HCT116 (cell line): ENCODE results near the gene OAT. TPM values are rescaled to one million over a fixed set of nuclear protein-coding genes. Genes with fewer than 3 reads are reported as not detected.

Source experiments
- ATAC-seq: fragments of 200-7000 bp; cut with Tn5 transposase; 2 replicates; pipeline ENCODE4 v1.9.1; 2020; ENCODE audit warnings: mild to moderate bottlenecking, moderate library complexity
- BruUV-seq: library from RNA; stranded (reverse); fragments of 400-500 nt; replicated peaks from 2 replicates; lab custom pipeline; 2021; lab: Mats Ljungman, UMichigan
- CTCF ChIA-PET: fragments of 300-600 bp; sonication (Branson Sonifier 250); formaldehyde crosslinking; loops from one replicate; lab custom pipeline; 2021; ENCODE audit warnings: antibody characterized with exemption; lab: Charles Lee
- POLR2A ChIA-PET: fragments of 300-600, 350-600 bp; sonication (Branson Sonifier 250); formaldehyde crosslinking; loops from one replicate; lab custom pipeline; 2021; ENCODE audit warnings: antibody characterized with exemption; lab: Charles Lee
- RAD21 ChIA-PET, 2 experiments: fragments of 300-600 bp; sonication (Branson Sonifier 250); formaldehyde crosslinking; loops; one replicate each; lab custom pipeline; 2023; ENCODE audit warnings: low total read pairs in 2 of 2; ENCODE audit not compliant: uncharacterized antibody in 2 of 2, unreplicated experiment in 2 of 2, low non-redundant PET in 1 of 2; lab: Charles Lee
- DNase-seq: peaks from one replicate; pipeline ENCODE4 v3.0.0-alpha.2; 2010; ENCODE audit warnings: low read depth, low spot score
- H2AFZ ChIP-seq: fragments of 200-600 bp; shearing (Covaris generic), sonication (generic); 2 replicates; pipeline ENCODE4 v1.6.1; 2017; ENCODE audit warnings: low read depth, mixed run types, mixed read lengths, antibody characterized with exemption, low read length; ENCODE audit not compliant: poor library complexity, severe bottlenecking
- H3K27ac ChIP-seq: 2 replicates; pipeline ENCODE4 v1.5.1; 2012; ENCODE audit warnings: low read depth, low read length
- H3K27me3 ChIP-seq: fragments of 200-600 bp; sonication (generic); 2 replicates; pipeline ENCODE4 v1.6.1; 2016; ENCODE audit warnings: mixed run types, low read length, mixed read lengths; ENCODE audit not compliant: insufficient read depth
- H3K36me3 ChIP-seq, 2 experiments: fragments of 200-500 bp in 1 of 2; fragments of 200-600 bp in 1 of 2; sonication (Bioruptor generic) in 1 of 2; sonication (generic) in 1 of 2; 2 replicates each; pipeline versions ENCODE4 v1.5.1 to v1.6.1; 2014 to 2016; ENCODE audit warnings: low read length in 2 of 2, inconsistent platforms in 1 of 2, mixed read lengths in 1 of 2, mixed run types in 1 of 2; ENCODE audit not compliant: insufficient read depth in 2 of 2, control insufficient read depth in 1 of 2
- H3K4me1 ChIP-seq, 2 experiments: fragments of 200-600 bp in 1 of 2; sonication (generic) in 1 of 2; 2 replicates each; pipeline versions ENCODE4 v1.5.1 to v1.6.1; 2012 to 2017; ENCODE audit warnings: low read length in 2 of 2, inconsistent platforms in 1 of 2, mild to moderate bottlenecking in 1 of 2, mixed read lengths in 1 of 2, mixed run types in 1 of 2, moderate library complexity in 1 of 2; ENCODE audit not compliant: insufficient read depth in 2 of 2, control insufficient read depth in 1 of 2
- H3K4me2 ChIP-seq: fragments of 200-600 bp; sonication (generic); 2 replicates; pipeline ENCODE4 v1.6.1; 2017; ENCODE audit warnings: mixed run types, low read length, mixed read lengths
- H3K4me3 ChIP-seq, 2 experiments: fragments of 200-600 bp in 1 of 2; sonication (generic) in 1 of 2; replicated peaks in 1 of 2; 2 replicates each; pipeline ENCODE4 v1.5.1; 2011 to 2016; ENCODE audit warnings: low read length in 2 of 2, control low read depth in 1 of 2, low read depth in 1 of 2, mild to moderate bottlenecking in 1 of 2, mixed read lengths in 1 of 2, mixed run types in 1 of 2
- H3K79me2 ChIP-seq: fragments of 200-600 bp; sonication (generic); 2 replicates; pipeline ENCODE4 v1.6.1; 2017; ENCODE audit warnings: mild to moderate bottlenecking, mixed run types, low read length, moderate library complexity, mixed read lengths; ENCODE audit not compliant: insufficient read depth
- H3K9ac ChIP-seq: fragments of 200-600 bp; sonication (generic); 2 replicates; pipeline ENCODE4 v1.6.1; 2016; ENCODE audit warnings: low read length, mixed read lengths
- H3K9me2 ChIP-seq: fragments of 200-600 bp; sonication (generic), shearing (Covaris generic); 2 replicates; pipeline ENCODE4 v1.6.1; 2017; ENCODE audit warnings: mixed run types, mild to moderate bottlenecking, moderate library complexity; ENCODE audit not compliant: insufficient read depth
- H3K9me3 ChIP-seq, 2 experiments: fragments of 200-500 bp in 1 of 2; fragments of 200-600 bp in 1 of 2; sonication (Bioruptor generic) in 1 of 2; sonication (generic) in 1 of 2; 2 replicates each; pipeline ENCODE4 v1.6.1; 2014 to 2017; ENCODE audit warnings: low read length in 2 of 2, mixed read lengths in 2 of 2, inconsistent platforms in 1 of 2, low read depth in 1 of 2, mild to moderate bottlenecking in 1 of 2, mixed run types in 1 of 2, moderate library complexity in 1 of 2; ENCODE audit not compliant: control insufficient read depth in 1 of 2, insufficient read depth in 1 of 2
- H4K20me1 ChIP-seq: fragments of 200-600 bp; sonication (generic), shearing (Covaris generic); 2 replicates; pipeline ENCODE4 v1.6.1; 2017; ENCODE audit warnings: mixed run types, mild to moderate bottlenecking, moderate library complexity; ENCODE audit not compliant: insufficient read depth
- ATF3 ChIP-seq: IDR thresholded peaks from 2 replicates; pipeline ENCODE4 v1.6.1; 2012
- CEBPB ChIP-seq: IDR thresholded peaks from 2 replicates; pipeline ENCODE4 v1.6.1; 2012; ENCODE audit warnings: low read depth
- CTCF ChIP-seq, 3 experiments: fragments of 200-600 bp in 1 of 3; sonication (generic) in 1 of 3; IDR thresholded peaks in 2 of 3; conservative IDR thresholded peaks in 1 of 3; 2 replicates each; pipeline ENCODE4 v1.5.1; 2012 to 2017; ENCODE audit warnings: low read depth in 2 of 3, low read length in 2 of 3, antibody characterized with exemption in 1 of 3, borderline replicate concordance in 1 of 3, control low read depth in 1 of 3, mild to moderate bottlenecking in 1 of 3, mixed read lengths in 1 of 3, mixed run types in 1 of 3, moderate library complexity in 1 of 3; ENCODE audit not compliant: insufficient read depth in 1 of 3
- EGR1 ChIP-seq: IDR thresholded peaks from 2 replicates; pipeline ENCODE4 v1.6.1; 2012; ENCODE audit warnings: low read depth
- ELF1 ChIP-seq: IDR thresholded peaks from 2 replicates; pipeline ENCODE4 v1.6.1; 2012; ENCODE audit warnings: low read depth, borderline replicate concordance
- EZH2 ChIP-seq: fragments of 200-600 bp; sonication (generic); IDR thresholded peaks from 2 replicates; pipeline ENCODE4 v1.6.1; 2017; ENCODE audit warnings: antibody characterized with exemption, mixed run types
- EZH2phosphoT487 ChIP-seq: fragments of 200-600 bp; IDR thresholded peaks from 2 replicates; pipeline ENCODE4 v1.6.1; 2018; ENCODE audit warnings: antibody characterized with exemption, borderline replicate concordance
- FOSL1 ChIP-seq: IDR thresholded peaks from 2 replicates; pipeline ENCODE4 v1.6.1; 2012; ENCODE audit warnings: low read depth
- JUND ChIP-seq: IDR thresholded peaks from 2 replicates; pipeline ENCODE4 v1.6.1; 2012
- SP1 ChIP-seq: IDR thresholded peaks from 2 replicates; pipeline ENCODE4 v1.6.1; 2012; ENCODE audit warnings: low read depth
- SRF ChIP-seq: IDR thresholded peaks from 2 replicates; pipeline ENCODE4 v1.6.1; 2012; ENCODE audit warnings: low read depth
- YY1 ChIP-seq: IDR thresholded peaks from 2 replicates; pipeline ENCODE4 v1.6.1; 2011; ENCODE audit warnings: low read length, low read depth, moderate library complexity, mild to moderate bottlenecking; ENCODE audit not compliant: insufficient replicate concordance; ENCODE audit errors: extremely low read depth
- ZBTB33 ChIP-seq: IDR thresholded peaks from 2 replicates; pipeline ENCODE4 v1.6.1; 2011; ENCODE audit warnings: mild to moderate bottlenecking, low read length, moderate library complexity; ENCODE audit not compliant: insufficient replicate concordance; ENCODE audit errors: extremely low read depth
- ZFX ChIP-seq: fragments of 450-650 bp; IDR thresholded peaks from 2 replicates; pipeline ENCODE4 v1.6.1; 2017
- ZNF274 ChIP-seq: fragments of 200-500 bp; sonication (Bioruptor generic); IDR thresholded peaks from 2 replicates; pipeline ENCODE4 v1.6.1; 2014; ENCODE audit warnings: mild to moderate bottlenecking, low read depth, low read length, inconsistent platforms
- intact Hi-C: fragments of 100-400 bp; cut with micrococcal nuclease; formaldehyde crosslinking; loops from 2 replicates; pipeline ENCODE4 v1.10.0; 2022
- total RNA-seq: library from RNA; stranded (reverse); gene quantifications from one replicate; pipeline ENCODE4 v1.2.1, GENCODE V29; 2021; ENCODE audit not compliant: unreplicated experiment

The OAT gene
- total RNA-seq, 1 experiment from 2014 or later: 133 TPM

- intact Hi-C loops: loop anchor here (5.0 kb wide), 4 partner anchors 128 to 293 kb away; partner anchors contain the start of gene CHST15
- no peak overlapping the region for H3K4me3 ChIP-seq
- POLR2A ChIA-PET: no interaction called here
- H3K27ac ChIP-seq: no peak overlapping the region
- H3K4me2 ChIP-seq: no peak overlapping the region
- DNase-seq (no peak), ATAC-seq (no peak)
- RAD21 ChIA-PET: interaction anchor here in 1 of 2 experiments (1.1 to 1.3 kb wide), 2 partner anchors 390 to 391 kb away, joined by 3 to 5 read pairs; no protein-coding TSS in a partner anchor
- TF ChIP-seq CTCF (IDR thresholded peaks at IDR 0.05 in 2 of 3, conservative IDR thresholded peaks at IDR 0.05 in 1 of 3; ENCODE audit: borderline replicate concordance in 1 of 3, insufficient read depth in 1 of 3, low read depth in 2 of 3, low read length in 2 of 3) (no peak), FOSL1 (no peak), ZNF274 (no peak), SRF (no peak)
- H3K9me3 ChIP-seq: no peaks in the 10 kb centered on the region
- no peak overlapping the region for H3K9ac ChIP-seq
- no peaks in the 10 kb centered on the region for H3K36me3 ChIP-seq
- peaks cover 7 to 10% of the 10 kb centered on the region in 2 experiments for H3K4me1 ChIP-seq
- H4K20me1 ChIP-seq: no peaks in the 10 kb centered on the region
- H2AFZ ChIP-seq: no peak overlapping the region
- no peaks in the 10 kb centered on the region for H3K9me2 ChIP-seq
- CTCF ChIA-PET: interaction anchor here (8.9 kb wide), 1 partner anchor 389 kb away, joined by 269 read pairs; no protein-coding TSS in a partner anchor
- H3K79me2 ChIP-seq: no peaks in the 10 kb centered on the region
- BruUV-seq: no TSS peak
- no peaks in the 10 kb centered on the region for H3K27me3 ChIP-seq
Measured at GRCh38 chr10:124385627-124386185, 33.0 kb downstream of the OAT start.

- intact Hi-C loops: loop anchor here (5.0 kb wide), 4 partner anchors 127 to 292 kb away; partner anchors contain the start of gene CHST15
- H3K9me2 ChIP-seq: no peaks in the 10 kb centered on the region
- peaks cover 7 to 12% of the 10 kb centered on the region in 2 experiments for H3K4me1 ChIP-seq
- no peak for ATAC-seq
- ChIA-PET CTCF (interaction anchor here (8.9 kb wide), 1 partner anchor 388 kb away, joined by 269 read pairs; no protein-coding TSS in a partner anchor), POLR2A (no interaction called here), RAD21 (interaction anchor here in 1 of 2 experiments (1.1 to 1.3 kb wide), 2 partner anchors 389 to 390 kb away, joined by 3 to 5 read pairs; no protein-coding TSS in a partner anchor)
- no peak overlapping the region for H3K9ac ChIP-seq
- no peaks in the 10 kb centered on the region for H3K79me2 ChIP-seq
- H2AFZ ChIP-seq: no peak overlapping the region
- H3K36me3 ChIP-seq: no peaks in the 10 kb centered on the region
- no peak for DNase-seq
- no peaks in the 10 kb centered on the region for H4K20me1 ChIP-seq
- no peak overlapping the region for H3K4me2 ChIP-seq
- H3K4me3 ChIP-seq: no peak overlapping the region
- no peak overlapping the region for H3K27ac ChIP-seq
- H3K9me3 ChIP-seq: no peaks in the 10 kb centered on the region
- H3K27me3 ChIP-seq: no peaks in the 10 kb centered on the region
- BruUV-seq: no TSS peak
- TF ChIP-seq ATF3: no peak
- no peak for TF ChIP-seq CEBPB
- no peak for TF ChIP-seq ZBTB33
- TF ChIP-seq SRF: no peak
- no peak for TF ChIP-seq ZNF274
- TF ChIP-seq JUND: no peak
- TF ChIP-seq SP1: no peak
- TF ChIP-seq EGR1: no peak
- no peak for TF ChIP-seq ZFX
- TF ChIP-seq EZH2phosphoT487: no peak
- no peak for TF ChIP-seq FOSL1
- TF ChIP-seq YY1: no peak
- no peak for TF ChIP-seq ELF1
- TF ChIP-seq EZH2: no peak
Measured at GRCh38 chr10:124384591-124385190, 34.0 kb downstream of the OAT start.
